ENCODE measurements around the gene KLHL21. TPM values are rescaled to one million over a fixed set of nuclear protein-coding genes. Genes with fewer than 3 reads are reported as not detected.
"Not testable (repeated sequence)": the region's sequence is repeated elsewhere in the genome, so short reads cannot be mapped to it uniquely, and the experiment has no call there.

The KLHL21 gene
- total RNA-seq, 2 experiments from 2014 or later: 17.9 to 18.1 TPM

DNA sequence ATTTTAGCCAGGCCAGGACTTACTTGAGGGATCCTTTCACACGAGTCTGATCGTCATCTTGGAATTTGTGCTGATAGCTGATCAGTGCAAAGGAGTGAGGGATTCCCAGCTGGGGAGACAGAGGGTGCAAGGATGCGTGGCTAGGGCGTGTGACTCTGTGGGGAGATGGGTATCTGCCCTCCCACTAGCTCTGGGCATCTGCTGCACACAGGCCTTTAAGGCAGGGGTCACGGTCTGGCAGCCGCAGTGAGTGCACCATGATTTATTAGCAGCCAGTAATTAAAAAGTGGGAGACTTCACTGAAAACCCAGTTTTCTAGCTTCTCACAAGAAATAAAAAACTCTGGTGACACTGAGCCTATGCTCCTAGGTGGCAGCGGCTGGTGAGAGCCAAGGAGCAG, 42.3 kb upstream of the KLHL21 start:
- no peaks in the 10 kb centered on the region for H3K4me1 Mint-ChIP-seq (ENCODE audit: low read depth)
- ChIA-PET CTCF (interaction anchor here (1.1 to 3.6 kb wide), 3 partner anchors 9 to 159 kb away, joined by 7 to 13 read pairs (median 9); partner anchors contain the start of genes NOL9 and TAS1R1), POLR2A (no interaction called here)
- no peaks in the 10 kb centered on the region for H3K9me3 Mint-ChIP-seq
- H3K27me3 Mint-ChIP-seq: no peaks in the 10 kb centered on the region
- H3K36me3 Mint-ChIP-seq (ENCODE audit: low read depth): peaks cover 17% of the 10 kb centered on the region
- DNase-seq (no peak), ATAC-seq (no peak)
- TF ChIP-seq, protein P1, sequence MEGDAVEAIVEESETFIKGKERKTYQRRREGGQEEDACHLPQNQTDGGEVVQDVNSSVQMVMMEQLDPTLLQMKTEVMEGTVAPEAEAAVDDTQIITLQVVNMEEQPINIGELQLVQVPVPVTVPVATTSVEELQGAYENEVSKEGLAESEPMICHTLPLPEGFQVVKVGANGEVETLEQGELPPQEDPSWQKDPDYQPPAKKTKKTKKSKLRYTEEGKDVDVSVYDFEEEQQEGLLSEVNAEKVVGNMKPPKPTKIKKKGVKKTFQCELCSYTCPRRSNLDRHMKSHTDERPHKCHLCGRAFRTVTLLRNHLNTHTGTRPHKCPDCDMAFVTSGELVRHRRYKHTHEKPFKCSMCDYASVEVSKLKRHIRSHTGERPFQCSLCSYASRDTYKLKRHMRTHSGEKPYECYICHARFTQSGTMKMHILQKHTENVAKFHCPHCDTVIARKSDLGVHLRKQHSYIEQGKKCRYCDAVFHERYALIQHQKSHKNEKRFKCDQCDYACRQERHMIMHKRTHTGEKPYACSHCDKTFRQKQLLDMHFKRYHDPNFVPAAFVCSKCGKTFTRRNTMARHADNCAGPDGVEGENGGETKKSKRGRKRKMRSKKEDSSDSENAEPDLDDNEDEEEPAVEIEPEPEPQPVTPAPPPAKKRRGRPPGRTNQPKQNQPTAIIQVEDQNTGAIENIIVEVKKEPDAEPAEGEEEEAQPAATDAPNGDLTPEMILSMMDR (IDR thresholded peaks at IDR 0.05): no peak
- H3K4me3 Mint-ChIP-seq: no peak overlapping the region
- H3K27ac Mint-ChIP-seq: no peak overlapping the region
- intact Hi-C loops (cut with micrococcal nuclease): no loop called here

DNA sequence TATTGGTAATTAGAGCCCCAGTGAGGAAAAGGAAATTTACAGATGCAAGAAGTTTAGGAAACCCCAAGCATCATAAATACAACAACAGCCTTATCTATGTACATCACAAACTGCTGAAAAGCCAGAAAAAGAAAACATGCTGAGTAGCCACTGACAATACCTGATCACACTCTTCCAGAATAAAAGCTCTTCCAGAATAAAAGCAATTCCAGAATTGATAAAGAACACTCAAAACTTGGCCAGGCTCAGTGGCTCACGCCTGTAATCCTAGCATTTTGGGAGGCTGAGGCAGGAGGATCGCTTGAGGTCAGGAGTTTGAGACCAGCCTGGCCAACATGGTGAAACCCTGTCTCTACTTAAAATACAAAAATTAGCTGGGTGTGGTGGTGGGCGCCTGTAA, 38.2 kb upstream of the KLHL21 start:
- intact Hi-C loops (cut with micrococcal nuclease); POLR2A ChIA-PET; H3K4me3 Mint-ChIP-seq; H3K27me3 Mint-ChIP-seq; DNase-seq; H3K4me1 Mint-ChIP-seq (ENCODE audit: low read depth); H3K27ac Mint-ChIP-seq; ATAC-seq; H3K9me3 Mint-ChIP-seq: not testable (repeated sequence)
- CTCF ChIA-PET: interaction anchor here (1.2 kb wide), 1 partner anchor 11 kb away, joined by 3 read pairs; no protein-coding TSS in a partner anchor
- H3K36me3 Mint-ChIP-seq (ENCODE audit: low read depth): peaks cover 30% of the 10 kb centered on the region

DNA sequence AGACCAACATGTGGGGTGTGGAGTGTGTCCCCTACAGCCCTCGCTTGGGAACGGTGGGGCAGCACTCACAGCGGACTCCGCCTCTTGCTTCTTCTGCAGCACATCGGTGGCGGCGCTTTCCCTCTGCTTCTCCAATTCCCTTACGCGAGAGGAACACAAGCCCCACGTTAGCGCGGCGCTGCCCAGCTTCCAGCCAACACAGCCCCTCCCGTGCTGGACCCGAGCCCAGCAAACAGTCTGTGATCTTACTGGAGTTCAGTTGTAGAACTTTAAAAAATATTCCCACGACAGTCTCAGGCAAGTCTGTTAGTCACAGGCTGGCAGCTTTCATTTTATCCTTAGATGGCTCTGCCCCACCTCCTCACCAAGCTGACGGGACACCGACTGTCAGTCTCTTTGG, 35.6 kb upstream of the KLHL21 start:
- DNase-seq: no peak
- no peak overlapping the region for H3K27ac Mint-ChIP-seq
- no peaks in the 10 kb centered on the region for H3K9me3 Mint-ChIP-seq
- ChIA-PET POLR2A (no interaction called here), CTCF (interaction anchor here (2.2 kb wide), 1 partner anchor 9 kb away, joined by 11 read pairs; no protein-coding TSS in a partner anchor)
- ATAC-seq: no peak
- no peaks in the 10 kb centered on the region for H3K27me3 Mint-ChIP-seq
- intact Hi-C loops (cut with micrococcal nuclease): no loop called here
- H3K4me1 Mint-ChIP-seq (ENCODE audit: low read depth): no peaks in the 10 kb centered on the region
- no peak overlapping the region for H3K4me3 Mint-ChIP-seq
- TF ChIP-seq, protein P1 (IDR thresholded peaks at IDR 0.05): no peak
- H3K36me3 Mint-ChIP-seq (ENCODE audit: low read depth): peaks cover 22% of the 10 kb centered on the region

DNA sequence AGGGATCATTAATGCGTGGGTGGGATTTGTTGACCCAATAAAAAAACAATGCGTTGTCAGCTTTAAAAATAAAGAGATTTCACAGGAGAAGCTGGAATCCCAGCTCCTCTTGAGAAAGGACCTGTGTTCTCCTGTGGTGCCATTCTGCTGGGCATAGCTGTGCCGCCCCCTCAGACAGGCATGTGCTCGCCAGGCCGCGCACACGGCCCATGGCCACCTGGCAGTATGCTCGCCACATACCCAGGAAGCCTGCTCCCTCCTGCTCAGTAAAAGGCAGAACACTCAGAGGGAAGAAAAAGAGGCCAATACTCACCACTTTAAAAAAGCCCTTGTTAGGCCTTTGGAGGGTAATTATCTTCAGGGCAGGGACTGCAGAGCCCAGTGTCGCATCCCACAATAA, 35.1 kb upstream of the KLHL21 start:
- POLR2A ChIA-PET: no interaction called here
- DNase-seq (no peak), ATAC-seq (no peak)
- Mint-ChIP-seq H3K4me1 (ENCODE audit: low read depth) (no peaks in the 10 kb centered on the region), H3K4me3 (no peak overlapping the region), H3K36me3 (ENCODE audit: low read depth) (peaks cover 23% of the 10 kb centered on the region), H3K27ac (no peak overlapping the region), H3K9me3 (no peaks in the 10 kb centered on the region), H3K27me3 (no peaks in the 10 kb centered on the region)
- CTCF ChIA-PET: interaction anchor here (2.2 kb wide), 1 partner anchor 9 kb away, joined by 11 read pairs; no protein-coding TSS in a partner anchor
- TF ChIP-seq, protein P1 (IDR thresholded peaks at IDR 0.05): no peak
- intact Hi-C loops (cut with micrococcal nuclease): no loop called here

DNA sequence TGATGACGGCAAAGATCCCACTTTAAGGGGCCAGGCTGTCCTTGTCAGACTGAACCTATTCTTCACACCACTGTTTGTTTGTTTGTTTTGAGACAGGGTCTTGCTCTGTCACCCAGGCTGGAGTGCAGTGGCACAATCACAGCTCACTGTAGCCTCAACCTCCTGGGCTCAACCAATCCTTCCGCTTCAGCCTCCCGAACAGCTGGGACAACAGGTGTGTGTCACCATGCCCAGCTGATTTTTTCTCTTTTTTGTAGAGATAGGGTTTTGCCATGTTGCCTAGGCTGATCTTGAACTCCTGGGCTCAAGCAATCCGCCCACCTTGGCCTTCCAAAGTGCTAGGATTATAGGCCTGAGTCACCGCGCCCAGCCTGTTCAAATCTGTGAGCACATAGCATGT, 34.1 kb upstream of the KLHL21 start:
- CTCF ChIA-PET: interaction anchor here (0.6 to 2.2 kb wide), 2 partner anchors 10 to 1267 kb away, joined by 3 to 11 read pairs; no protein-coding TSS in a partner anchor
- DNase-seq; POLR2A ChIA-PET; ATAC-seq; H3K4me3 Mint-ChIP-seq; intact Hi-C loops (cut with micrococcal nuclease); H3K27me3 Mint-ChIP-seq; H3K4me1 Mint-ChIP-seq (ENCODE audit: low read depth); H3K27ac Mint-ChIP-seq; H3K9me3 Mint-ChIP-seq: not testable (repeated sequence)
- peaks cover 23% of the 10 kb centered on the region for H3K36me3 Mint-ChIP-seq (ENCODE audit: low read depth)

DNA sequence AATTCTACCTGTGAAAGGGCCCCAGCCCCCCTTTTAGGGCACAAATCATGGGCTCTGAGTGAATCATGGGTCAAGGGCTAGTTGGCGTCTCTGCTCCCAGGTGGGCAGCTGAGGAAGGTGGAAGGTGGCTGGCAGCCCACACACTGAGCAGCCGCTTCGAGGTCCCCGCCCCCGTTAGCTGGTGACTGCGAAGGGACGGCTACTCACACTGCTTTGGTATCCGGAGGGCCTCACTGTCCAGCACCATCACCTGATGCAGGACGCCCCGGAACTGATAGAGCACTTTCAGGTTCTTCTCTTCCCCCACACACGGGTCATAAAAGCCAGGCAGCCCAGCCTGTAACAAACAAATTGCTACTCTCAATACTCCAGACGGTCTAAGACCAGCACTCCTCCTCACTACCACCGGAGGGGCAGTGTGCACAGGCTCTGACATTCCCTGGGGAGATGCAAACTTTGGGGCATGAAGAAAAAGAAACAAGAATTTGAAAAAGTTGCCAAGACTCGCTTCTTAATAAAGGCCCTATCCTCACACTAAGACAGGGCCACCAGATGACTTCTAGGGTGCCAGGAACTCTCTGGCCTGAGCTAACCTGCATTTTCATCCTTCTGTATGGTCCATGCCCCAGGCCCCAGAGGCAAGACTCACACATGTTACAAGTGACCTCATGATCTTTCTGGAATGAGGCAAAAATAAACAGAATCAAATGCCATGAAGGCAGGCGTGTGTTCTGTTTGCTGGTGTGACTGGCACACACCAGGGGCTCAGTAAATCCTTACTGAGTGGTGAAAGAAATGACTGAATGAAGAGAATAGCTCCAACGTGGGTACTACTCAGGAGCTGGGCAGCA, 33.5 kb upstream of the KLHL21 start:
- DNase-seq: no peak
- no peaks in the 10 kb centered on the region for H3K9me3 Mint-ChIP-seq
- no peaks in the 10 kb centered on the region for H3K27me3 Mint-ChIP-seq
- no peak overlapping the region for H3K4me3 Mint-ChIP-seq
- TF ChIP-seq, protein P1 (IDR thresholded peaks at IDR 0.05): no peak
- ChIA-PET CTCF (interaction anchor here (0.6 to 2.2 kb wide), 2 partner anchors 11 to 1266 kb away, joined by 3 to 11 read pairs; no protein-coding TSS in a partner anchor), POLR2A (no interaction called here)
- no peaks in the 10 kb centered on the region for H3K4me1 Mint-ChIP-seq (ENCODE audit: low read depth)
- intact Hi-C loops (cut with micrococcal nuclease): no loop called here
- H3K27ac Mint-ChIP-seq: no peak overlapping the region
- H3K36me3 Mint-ChIP-seq (ENCODE audit: low read depth): peaks cover 23% of the 10 kb centered on the region
- ATAC-seq: no peak
